Activated CD4-positive, alpha-beta T cell treated with anti-CD3 and anti-CD28 coated beads, Interleukin-2, amount 10 ng/mL, durations not matched to agents 24 days and 14 days (primary cell): ENCODE results near the gene MBOAT1. TPM values are rescaled to one million over a fixed set of nuclear protein-coding genes. Genes with fewer than 3 reads are reported as not detected.

ENCODE experiments used
- total RNA-seq: library from RNA; stranded (reverse); gene quantifications from 2 replicates; pipeline ENCODE4 v1.2.3, GENCODE V29; 2022

Gene MBOAT1
- total RNA-seq, 1 donor from 2014 or later = 11.8 TPM

Other genes with a start within 250 kb of the MBOAT1 start
- gene E2F3, start 189.4 kb upstream of the MBOAT1 start, total RNA-seq = 27.1 and 28.0 TPM in 2 replicates